AG10803 (cell line): ENCODE data around the gene SRMS.

Experiments used
- DNase-seq: peaks from one replicate; pipeline ENCODE4 v3.0.0; 2010; ENCODE audit warnings: low read depth
- H3K4me3 ChIP-seq: 2 replicates; pipeline ENCODE4 v1.5.1; 2011; ENCODE audit warnings: mild to moderate bottlenecking, low read length, control low read depth
- CTCF ChIP-seq: conservative IDR thresholded peaks from 2 replicates; pipeline ENCODE4 v1.5.1; 2011; ENCODE audit warnings: mild to moderate bottlenecking, low read length, control low read depth, inconsistent platforms

Gene SRMS, protein sequence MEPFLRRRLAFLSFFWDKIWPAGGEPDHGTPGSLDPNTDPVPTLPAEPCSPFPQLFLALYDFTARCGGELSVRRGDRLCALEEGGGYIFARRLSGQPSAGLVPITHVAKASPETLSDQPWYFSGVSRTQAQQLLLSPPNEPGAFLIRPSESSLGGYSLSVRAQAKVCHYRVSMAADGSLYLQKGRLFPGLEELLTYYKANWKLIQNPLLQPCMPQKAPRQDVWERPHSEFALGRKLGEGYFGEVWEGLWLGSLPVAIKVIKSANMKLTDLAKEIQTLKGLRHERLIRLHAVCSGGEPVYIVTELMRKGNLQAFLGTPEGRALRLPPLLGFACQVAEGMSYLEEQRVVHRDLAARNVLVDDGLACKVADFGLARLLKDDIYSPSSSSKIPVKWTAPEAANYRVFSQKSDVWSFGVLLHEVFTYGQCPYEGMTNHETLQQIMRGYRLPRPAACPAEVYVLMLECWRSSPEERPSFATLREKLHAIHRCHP

GRCh38 chr20:63547725-63548480 lies at the start of gene SRMS:
SRMS (minus strand) TSS chr20:63547749; CDS start chr20:63547463, 286 bp downstream.
- DNase-seq, result no peak
- no peak for TF ChIP-seq CTCF
- H3K4me3 ChIP-seq, result no peak within 1 kb of the TSS

GRCh38 chr20:63596423-63596822 lies 48.9 kb upstream of the SRMS start:
- no peak for TF ChIP-seq CTCF
- no peak overlapping the region for H3K4me3 ChIP-seq
- DNase-seq, result no peak

GRCh38 chr20:63595416-63596127 lies 48.0 kb upstream of the SRMS start:
- no peak for TF ChIP-seq CTCF
- DNase-seq, result no peak
- H3K4me3 ChIP-seq, result no peak overlapping the region

GRCh38 chr20:63594043-63594561 lies 46.6 kb upstream of the SRMS start:
- TF ChIP-seq CTCF, result no peak
- DNase-seq, result peak; percentile 88
- no peak overlapping the region for H3K4me3 ChIP-seq

- no peak for TF ChIP-seq CTCF
- no peak for DNase-seq
- no peak overlapping the region for H3K4me3 ChIP-seq
Observed at GRCh38 chr20:63592661-63593060, 45.1 kb upstream of the SRMS start.

- TF ChIP-seq CTCF, result no peak
- H3K4me3 ChIP-seq, result no peak overlapping the region
- no peak for DNase-seq
Observed at GRCh38 chr20:63591786-63592355, 44.3 kb upstream of the SRMS start.
